Type B pancreatic cell (in vitro differentiated cells): ENCODE data around the gene PPP3CA. TPM values are rescaled to one million over a fixed set of nuclear protein-coding genes. Genes with fewer than 3 reads are reported as not detected.

Experiments
- DNase-seq: peaks from one replicate; pipeline ENCODE4 v3.0.0; 2021; ENCODE audit warnings: mixed read lengths; ENCODE audit not compliant: unreplicated experiment; ENCODE audit errors: extremely low spot score
- H3K27ac Mint-ChIP-seq: 2 replicates; pipeline ENCODE4 v1.8.0; 2021; ENCODE audit warnings: mild to moderate bottlenecking, mixed read lengths
- H3K27me3 Mint-ChIP-seq: 2 replicates; pipeline ENCODE4 v1.8.0; 2021; ENCODE audit warnings: mixed read lengths
- H3K36me3 Mint-ChIP-seq: 2 replicates; pipeline ENCODE4 v1.8.0; 2021; ENCODE audit warnings: mixed read lengths
- H3K4me1 Mint-ChIP-seq: one replicate; pipeline ENCODE4 v1.8.0; 2021; ENCODE audit warnings: mixed read lengths; ENCODE audit not compliant: unreplicated experiment
- H3K4me3 Mint-ChIP-seq: 2 replicates; pipeline ENCODE4 v1.8.0; 2021; ENCODE audit warnings: mild to moderate bottlenecking, mixed read lengths
- H3K9me3 Mint-ChIP-seq: 2 replicates; pipeline ENCODE4 v1.8.0; 2021; ENCODE audit warnings: mixed read lengths
- total RNA-seq: library from RNA; stranded (reverse); gene quantifications from 2 replicates; pipeline ENCODE4 v1.2.1, GENCODE V29; 2021; ENCODE audit warnings: low replicate concordance
- TF ChIP-seq, protein P1 (sequence below): fragments of 200-600 bp; sonication (generic); conservative IDR thresholded peaks from 2 replicates; pipeline ENCODE4 v1.5.0; 2021; ENCODE audit warnings: antibody characterized with exemption, mild to moderate bottlenecking

PPP3CA gene
- total RNA-seq, 1 donor from 2014 or later = 35.4 TPM

GRCh38 chr4:101217353-101218031 lies 129.8 kb downstream of the PPP3CA start:
- TF ChIP-seq, protein P1, sequence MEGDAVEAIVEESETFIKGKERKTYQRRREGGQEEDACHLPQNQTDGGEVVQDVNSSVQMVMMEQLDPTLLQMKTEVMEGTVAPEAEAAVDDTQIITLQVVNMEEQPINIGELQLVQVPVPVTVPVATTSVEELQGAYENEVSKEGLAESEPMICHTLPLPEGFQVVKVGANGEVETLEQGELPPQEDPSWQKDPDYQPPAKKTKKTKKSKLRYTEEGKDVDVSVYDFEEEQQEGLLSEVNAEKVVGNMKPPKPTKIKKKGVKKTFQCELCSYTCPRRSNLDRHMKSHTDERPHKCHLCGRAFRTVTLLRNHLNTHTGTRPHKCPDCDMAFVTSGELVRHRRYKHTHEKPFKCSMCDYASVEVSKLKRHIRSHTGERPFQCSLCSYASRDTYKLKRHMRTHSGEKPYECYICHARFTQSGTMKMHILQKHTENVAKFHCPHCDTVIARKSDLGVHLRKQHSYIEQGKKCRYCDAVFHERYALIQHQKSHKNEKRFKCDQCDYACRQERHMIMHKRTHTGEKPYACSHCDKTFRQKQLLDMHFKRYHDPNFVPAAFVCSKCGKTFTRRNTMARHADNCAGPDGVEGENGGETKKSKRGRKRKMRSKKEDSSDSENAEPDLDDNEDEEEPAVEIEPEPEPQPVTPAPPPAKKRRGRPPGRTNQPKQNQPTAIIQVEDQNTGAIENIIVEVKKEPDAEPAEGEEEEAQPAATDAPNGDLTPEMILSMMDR = no peak
- Mint-ChIP-seq H3K36me3 (no peaks in the 10 kb centered on the region), H3K27me3 (no peaks in the 10 kb centered on the region), H3K27ac (no peak overlapping the region), H3K4me1 (peaks cover 12% of the 10 kb centered on the region), H3K4me3 (no peak overlapping the region), H3K9me3 (no peaks in the 10 kb centered on the region)
- no peak for DNase-seq

- H3K27ac Mint-ChIP-seq = no peak overlapping the region
- no peaks in the 10 kb centered on the region for H3K9me3 Mint-ChIP-seq
- no peak for DNase-seq
Observed at GRCh38 chr4:101211146-101211553, 136.2 kb downstream of the PPP3CA start.

GRCh38 chr4:101210331-101210730 lies 137.0 kb downstream of the PPP3CA start:
- TF ChIP-seq, protein P1 = no peak

More at GRCh38 chr4:101211146-101211553, 136.2 kb downstream of the PPP3CA start:
- TF ChIP-seq, protein P1 = no peak
- H3K4me1 Mint-ChIP-seq = peaks cover 13% of the 10 kb centered on the region
- no peaks in the 10 kb centered on the region for H3K36me3 Mint-ChIP-seq
- H3K27me3 Mint-ChIP-seq = no peaks in the 10 kb centered on the region
- H3K4me3 Mint-ChIP-seq = no peak overlapping the region

GRCh38 chr4:101208171-101208570 lies 139.2 kb downstream of the PPP3CA start:
- peaks cover 10% of the 10 kb centered on the region for H3K4me1 Mint-ChIP-seq
- no peak for DNase-seq
- H3K4me3 Mint-ChIP-seq = no peak overlapping the region
- H3K27ac Mint-ChIP-seq = no peak overlapping the region
- no peaks in the 10 kb centered on the region for H3K9me3 Mint-ChIP-seq
- H3K36me3 Mint-ChIP-seq = no peaks in the 10 kb centered on the region
- TF ChIP-seq, protein P1 = no peak
- no peaks in the 10 kb centered on the region for H3K27me3 Mint-ChIP-seq

More at GRCh38 chr4:101210331-101210730, 137.0 kb downstream of the PPP3CA start:
- no peaks in the 10 kb centered on the region for H3K9me3 Mint-ChIP-seq
- DNase-seq = no peak
- H3K27me3 Mint-ChIP-seq = no peaks in the 10 kb centered on the region
- no peaks in the 10 kb centered on the region for H3K36me3 Mint-ChIP-seq
- H3K4me1 Mint-ChIP-seq = peaks cover 13% of the 10 kb centered on the region
- H3K4me3 Mint-ChIP-seq = no peak overlapping the region
- H3K27ac Mint-ChIP-seq = no peak overlapping the region

- Mint-ChIP-seq H3K4me1 (peaks cover under 1% of the 10 kb centered on the region), H3K4me3 (no peak overlapping the region), H3K27me3 (no peaks in the 10 kb centered on the region), H3K27ac (no peak overlapping the region), H3K36me3 (no peaks in the 10 kb centered on the region), H3K9me3 (no peaks in the 10 kb centered on the region)
- TF ChIP-seq, protein P1 = no peak
- no peak for DNase-seq
Observed at GRCh38 chr4:101205916-101206315, 141.4 kb downstream of the PPP3CA start.
